ENCODE measurements around the gene ADGRL3.

DNA sequence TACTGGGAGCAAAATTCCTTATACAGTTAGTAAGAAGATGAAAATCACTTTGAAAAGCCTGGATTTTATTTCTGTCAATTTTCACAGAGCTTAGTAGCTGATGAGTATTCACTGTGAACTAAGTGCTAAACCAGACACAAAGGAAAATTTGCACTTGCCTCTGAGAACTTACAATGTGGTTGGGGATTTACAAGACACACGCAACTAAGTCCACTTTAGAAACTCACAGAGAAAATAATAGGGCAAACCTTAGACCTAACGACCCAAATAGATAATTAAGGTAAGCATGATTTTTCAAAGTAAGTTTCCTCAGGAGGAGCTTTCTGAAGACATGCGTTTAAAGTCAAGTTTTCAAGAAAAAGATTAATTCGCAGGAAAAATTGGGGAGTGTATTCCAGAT, 708.9 kb downstream of the ADGRL3 start:
- TF ChIP-seq, protein P1, sequence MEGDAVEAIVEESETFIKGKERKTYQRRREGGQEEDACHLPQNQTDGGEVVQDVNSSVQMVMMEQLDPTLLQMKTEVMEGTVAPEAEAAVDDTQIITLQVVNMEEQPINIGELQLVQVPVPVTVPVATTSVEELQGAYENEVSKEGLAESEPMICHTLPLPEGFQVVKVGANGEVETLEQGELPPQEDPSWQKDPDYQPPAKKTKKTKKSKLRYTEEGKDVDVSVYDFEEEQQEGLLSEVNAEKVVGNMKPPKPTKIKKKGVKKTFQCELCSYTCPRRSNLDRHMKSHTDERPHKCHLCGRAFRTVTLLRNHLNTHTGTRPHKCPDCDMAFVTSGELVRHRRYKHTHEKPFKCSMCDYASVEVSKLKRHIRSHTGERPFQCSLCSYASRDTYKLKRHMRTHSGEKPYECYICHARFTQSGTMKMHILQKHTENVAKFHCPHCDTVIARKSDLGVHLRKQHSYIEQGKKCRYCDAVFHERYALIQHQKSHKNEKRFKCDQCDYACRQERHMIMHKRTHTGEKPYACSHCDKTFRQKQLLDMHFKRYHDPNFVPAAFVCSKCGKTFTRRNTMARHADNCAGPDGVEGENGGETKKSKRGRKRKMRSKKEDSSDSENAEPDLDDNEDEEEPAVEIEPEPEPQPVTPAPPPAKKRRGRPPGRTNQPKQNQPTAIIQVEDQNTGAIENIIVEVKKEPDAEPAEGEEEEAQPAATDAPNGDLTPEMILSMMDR (IDR thresholded peaks at IDR 0.05; ENCODE audit: insufficient read depth, low read length, poor library complexity, severe bottlenecking): no peak
- TF ChIP-seq EZH2phosphoT487 (conservative IDR thresholded peaks at IDR 0.05; ENCODE audit: low read length): no peak
